OCI-LY3 (cell line): ENCODE measurements around the gene EMB.

ENCODE experiments used
- EZH2phosphoT487 ChIP-seq: fragments of 200-600 bp; shearing (Covaris generic); IDR thresholded peaks from 2 replicates; pipeline ENCODE4 v1.6.1; 2018; ENCODE audit warnings: antibody characterized with exemption, mixed run types, low read depth
- TF ChIP-seq, protein P1 (sequence below): fragments of 200-600, 300-600 bp; sonication (generic); IDR thresholded peaks from 2 replicates; pipeline ENCODE4 v1.5.1; 2014; ENCODE audit warnings: antibody characterized with exemption, low read length, low read depth

DNA sequence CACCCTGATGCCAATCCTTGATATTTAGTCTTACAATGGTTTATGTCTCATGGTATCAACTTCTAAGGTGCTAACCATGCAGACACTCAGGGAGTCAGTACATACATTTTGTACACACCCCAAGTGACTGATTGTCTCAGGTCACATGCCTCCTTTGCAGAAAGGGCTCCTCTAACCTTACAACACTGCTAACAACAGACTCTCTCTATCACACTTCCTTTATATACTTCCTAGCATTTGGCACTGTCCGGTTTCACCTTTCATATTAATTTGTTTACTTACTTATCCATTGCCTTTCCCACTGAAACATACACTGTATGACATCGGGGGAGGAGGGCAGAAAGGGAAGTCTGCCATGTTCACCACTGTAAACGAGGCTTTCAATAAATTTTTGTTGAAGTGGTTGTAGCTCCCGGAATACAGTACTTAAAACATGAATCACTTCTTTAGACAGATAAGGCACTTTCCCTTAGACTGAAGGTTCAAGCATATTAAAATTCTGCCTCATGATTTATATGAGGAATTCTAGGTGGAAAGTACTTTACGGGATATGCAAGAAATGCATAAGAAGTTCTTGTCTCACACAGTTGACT, 20.6 kb downstream of the EMB start:
- TF ChIP-seq, protein P1, sequence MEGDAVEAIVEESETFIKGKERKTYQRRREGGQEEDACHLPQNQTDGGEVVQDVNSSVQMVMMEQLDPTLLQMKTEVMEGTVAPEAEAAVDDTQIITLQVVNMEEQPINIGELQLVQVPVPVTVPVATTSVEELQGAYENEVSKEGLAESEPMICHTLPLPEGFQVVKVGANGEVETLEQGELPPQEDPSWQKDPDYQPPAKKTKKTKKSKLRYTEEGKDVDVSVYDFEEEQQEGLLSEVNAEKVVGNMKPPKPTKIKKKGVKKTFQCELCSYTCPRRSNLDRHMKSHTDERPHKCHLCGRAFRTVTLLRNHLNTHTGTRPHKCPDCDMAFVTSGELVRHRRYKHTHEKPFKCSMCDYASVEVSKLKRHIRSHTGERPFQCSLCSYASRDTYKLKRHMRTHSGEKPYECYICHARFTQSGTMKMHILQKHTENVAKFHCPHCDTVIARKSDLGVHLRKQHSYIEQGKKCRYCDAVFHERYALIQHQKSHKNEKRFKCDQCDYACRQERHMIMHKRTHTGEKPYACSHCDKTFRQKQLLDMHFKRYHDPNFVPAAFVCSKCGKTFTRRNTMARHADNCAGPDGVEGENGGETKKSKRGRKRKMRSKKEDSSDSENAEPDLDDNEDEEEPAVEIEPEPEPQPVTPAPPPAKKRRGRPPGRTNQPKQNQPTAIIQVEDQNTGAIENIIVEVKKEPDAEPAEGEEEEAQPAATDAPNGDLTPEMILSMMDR = no peak
- TF ChIP-seq EZH2phosphoT487 = no peak
